Mesenchymal stem cell (in vitro differentiated cells and primary cell): ENCODE measurements around the gene SPSB3.

Source experiments
- DNase-seq: peaks from one replicate; pipeline ENCODE4 v3.0.0-alpha.2; 2013
- H2AFZ ChIP-seq: one replicate; pipeline ENCODE4 v1.6.1; 2013; ENCODE audit warnings: low read depth, mild to moderate bottlenecking, control low read depth, inconsistent platforms, low read length, moderate library complexity
- H2AK5ac ChIP-seq: 2 replicates; pipeline ENCODE4 v1.6.1; 2013; ENCODE audit warnings: low read length, moderate library complexity, mild to moderate bottlenecking, inconsistent platforms; ENCODE audit not compliant: severe bottlenecking
- H2BK120ac ChIP-seq: one replicate; pipeline ENCODE4 v1.6.1; 2013; ENCODE audit warnings: low read depth, mild to moderate bottlenecking, inconsistent platforms, low read length, moderate library complexity
- H2BK12ac ChIP-seq, 2 experiments: one replicate each; pipeline ENCODE4 v1.6.1; 2013; ENCODE audit warnings: inconsistent platforms in 2 of 2, low read length in 2 of 2, mild to moderate bottlenecking in 2 of 2, moderate library complexity in 2 of 2, control low read depth in 1 of 2
- H2BK15ac ChIP-seq: one replicate; pipeline ENCODE4 v1.6.1; 2013; ENCODE audit warnings: mild to moderate bottlenecking, low read depth, inconsistent platforms; ENCODE audit not compliant: poor library complexity, severe bottlenecking
- H2BK5ac ChIP-seq: 2 replicates; pipeline ENCODE4 v1.6.1; 2013; ENCODE audit warnings: low read depth, mild to moderate bottlenecking, low read length, control low read depth, inconsistent platforms; ENCODE audit not compliant: poor library complexity, severe bottlenecking
- H3K14ac ChIP-seq, 2 experiments: one replicate each; pipeline ENCODE4 v1.6.1; 2013; ENCODE audit warnings: inconsistent platforms in 2 of 2, low read length in 2 of 2, control low read depth in 1 of 2, mild to moderate bottlenecking in 1 of 2, moderate library complexity in 1 of 2
- H3K18ac ChIP-seq, 2 experiments: one replicate each; pipeline ENCODE4 v1.6.1; 2013; ENCODE audit warnings: inconsistent platforms in 2 of 2, low read length in 2 of 2, control low read depth in 1 of 2, low read depth in 1 of 2, mild to moderate bottlenecking in 1 of 2
- H3K23ac ChIP-seq, 2 experiments: one replicate each; pipeline ENCODE4 v1.6.1; 2013; ENCODE audit warnings: inconsistent platforms in 2 of 2, low read length in 2 of 2, mild to moderate bottlenecking in 2 of 2, moderate library complexity in 2 of 2, control low read depth in 1 of 2
- H3K27ac ChIP-seq: 2 replicates; pipeline ENCODE4 v1.5.1; 2013; ENCODE audit warnings: mild to moderate bottlenecking, moderate library complexity, low read length, control low read depth, inconsistent platforms; ENCODE audit not compliant: poor library complexity, severe bottlenecking
- H3K27me3 ChIP-seq, 2 experiments: 2 replicates each; pipeline versions ENCODE4 v1.6.1 to v1.7.0; 2013; ENCODE audit warnings: low read length in 2 of 2, mild to moderate bottlenecking in 2 of 2, moderate library complexity in 2 of 2, control low read depth in 1 of 2, inconsistent platforms in 1 of 2; ENCODE audit not compliant: control insufficient read depth in 1 of 2, insufficient read depth in 1 of 2
- H3K36me3 ChIP-seq, 2 experiments: 2 replicates each; pipeline versions ENCODE4 v1.6.1 to v1.7.0; 2013; ENCODE audit warnings: low read length in 2 of 2, control low read depth in 1 of 2, inconsistent platforms in 1 of 2, low read depth in 1 of 2, mild to moderate bottlenecking in 1 of 2; ENCODE audit not compliant: insufficient read depth in 2 of 2, control insufficient read depth in 1 of 2
- H3K4ac ChIP-seq, 2 experiments: one replicate each; pipeline ENCODE4 v1.6.1; 2013; ENCODE audit warnings: inconsistent platforms in 2 of 2, low read length in 2 of 2, mild to moderate bottlenecking in 2 of 2, moderate library complexity in 2 of 2, control low read depth in 1 of 2, low read depth in 1 of 2
- H3K4me1 ChIP-seq: 2 replicates; pipeline ENCODE4 v1.6.1; 2013; ENCODE audit warnings: low read depth, low read length, control low read depth; ENCODE audit not compliant: control insufficient read depth, insufficient read depth
- H3K4me2 ChIP-seq: 2 replicates; pipeline ENCODE4 v1.6.1; 2013; ENCODE audit warnings: low read length, mild to moderate bottlenecking, inconsistent platforms; ENCODE audit not compliant: poor library complexity, severe bottlenecking
- H3K4me3 ChIP-seq, 2 experiments: 2 replicates each; pipeline versions ENCODE4 v1.5.1 to v1.7.0; 2013; ENCODE audit warnings: low read length in 2 of 2, mild to moderate bottlenecking in 2 of 2, control low read depth in 1 of 2, low read depth in 1 of 2; ENCODE audit not compliant: insufficient read depth in 1 of 2
- H3K79me1 ChIP-seq: replicated peaks from 2 replicates; pipeline ENCODE4 v1.6.1; 2013; ENCODE audit warnings: mild to moderate bottlenecking, control low read depth, low read length, inconsistent platforms; ENCODE audit not compliant: poor library complexity, severe bottlenecking
- H3K9ac ChIP-seq: 2 replicates; pipeline ENCODE4 v1.7.0; 2013; ENCODE audit warnings: mild to moderate bottlenecking, low read length, moderate library complexity
- H3K9me3 ChIP-seq: 2 replicates; pipeline ENCODE4 v1.7.0; 2013; ENCODE audit warnings: mild to moderate bottlenecking, low read length; ENCODE audit not compliant: control insufficient read depth
- H4K8ac ChIP-seq: one replicate; pipeline ENCODE4 v1.6.1; 2013; ENCODE audit warnings: inconsistent platforms, mild to moderate bottlenecking, low read length, moderate library complexity
- H4K91ac ChIP-seq: one replicate; pipeline ENCODE4 v1.6.1; 2013; ENCODE audit warnings: mild to moderate bottlenecking, low read length, inconsistent platforms
- WGBS: methylation state at CpG from one replicate; pipeline ENCODE4 v1.1.7; 2013; ENCODE audit warnings: mixed read lengths; 5-methylcytosine and 5-hydroxymethylcytosine counted together

SPSB3 gene

GRCh38 chr16:1775846-1776671 lies 6.3 kb downstream of the SPSB3 start:
- Histone ChIP-seq H3K9ac (no peak overlapping the region), H2BK120ac (no peak overlapping the region), H3K18ac (no peak overlapping the region), H3K4ac (no peak overlapping the region), H2AFZ (no peak overlapping the region), H4K8ac (no peak overlapping the region), H3K4me3 (no peak overlapping the region), H2BK12ac (no peak overlapping the region), H3K9me3 (no peaks in the 10 kb centered on the region), H3K23ac (no peak overlapping the region), H2BK5ac (no peak overlapping the region), H2AK5ac (no peak overlapping the region), H3K27me3 (no peaks in the 10 kb centered on the region), H3K14ac (no peak overlapping the region), H3K4me2 (no peak overlapping the region), H2BK15ac (no peak overlapping the region), H4K91ac (no peak overlapping the region), H3K79me1 (peaks cover 38% of the 10 kb centered on the region), H3K36me3 (peaks cover 53 to 64% of the 10 kb centered on the region in 2 experiments), H3K27ac (no peak overlapping the region), H3K4me1 (peaks cover 59% of the 10 kb centered on the region)
- over 99% methylated on average over 27 of the region's 28 CpGs for WGBS
- DNase-seq: no peak

GRCh38 chr16:1775006-1775845 lies 7.1 kb downstream of the SPSB3 start:
- Histone ChIP-seq H3K4ac (no peak overlapping the region), H2BK5ac (no peak overlapping the region), H2BK12ac (no peak overlapping the region), H3K79me1 (peaks cover 38% of the 10 kb centered on the region), H3K9me3 (no peaks in the 10 kb centered on the region), H3K36me3 (peaks cover 44 to 63% of the 10 kb centered on the region in 2 experiments), H3K18ac (no peak overlapping the region), H2AK5ac (no peak overlapping the region), H3K9ac (peak overlapping the region; percentile 87), H3K27ac (no peak overlapping the region), H4K91ac (no peak overlapping the region), H4K8ac (no peak overlapping the region), H3K23ac (no peak overlapping the region), H3K27me3 (no peaks in the 10 kb centered on the region), H2BK120ac (no peak overlapping the region), H3K14ac (no peak overlapping the region), H3K4me3 (peak overlapping the region in 1 of 2 experiments; percentile 87), H2AFZ (no peak overlapping the region), H2BK15ac (no peak overlapping the region), H3K4me2 (no peak overlapping the region), H3K4me1 (peaks cover 65% of the 10 kb centered on the region)
- 97% methylated on average over 30 of the region's 30 CpGs for WGBS
- DNase-seq: no peak

GRCh38 chr16:1774448-1774780 lies 8.0 kb downstream of the SPSB3 start:
- peaks cover 36 to 63% of the 10 kb centered on the region in 2 experiments for H3K36me3 ChIP-seq
- no peak overlapping the region for H3K23ac ChIP-seq
- peaks cover 68% of the 10 kb centered on the region for H3K4me1 ChIP-seq
- H2BK12ac ChIP-seq: no peak overlapping the region
- no peak for DNase-seq
- H2AFZ ChIP-seq: no peak overlapping the region
- H3K4me2 ChIP-seq: peak overlapping the region; percentile 96
- H3K9me3 ChIP-seq: no peaks in the 10 kb centered on the region
- H2BK120ac ChIP-seq: no peak overlapping the region
- no peak overlapping the region for H3K14ac ChIP-seq
- peak overlapping the region; percentile 87 to 92 for H3K4me3 ChIP-seq
- no peak overlapping the region for H3K18ac ChIP-seq
- H3K27me3 ChIP-seq: no peaks in the 10 kb centered on the region
- peak overlapping the region; percentile 87 for H3K9ac ChIP-seq
- no peak overlapping the region for H4K91ac ChIP-seq
- H4K8ac ChIP-seq: no peak overlapping the region
- H3K79me1 ChIP-seq: peaks cover 32% of the 10 kb centered on the region
- H3K4ac ChIP-seq: no peak overlapping the region
- WGBS: 94% methylated on average over 7 of the region's 7 CpGs
- no peak overlapping the region for H2AK5ac ChIP-seq
- no peak overlapping the region for H2BK5ac ChIP-seq
- H2BK15ac ChIP-seq: no peak overlapping the region
- no peak overlapping the region for H3K27ac ChIP-seq
